Measurements from ENCODE around the gene CFDP1. TPM values are rescaled to one million over a fixed set of nuclear protein-coding genes. Genes with fewer than 3 reads are reported as not detected.
A peak's percentile ranks its signal among the peaks of the same experiment; 100 is the strongest.

Gene CFDP1
- total RNA-seq = 100 to 1,000 TPM in 1 of 3 donors, 10 to 100 TPM in 2; 71.9 to 101 (median 72.0) TPM
- long read RNA-seq, donor 1, transcript CFDP1-201 (7 exons, 1,275 nt) = major isoform, 64 of 85 reads
- long read RNA-seq, donor 1, transcript CFDP1-207 (5 exons, 1,167 nt) = minor isoform, 6 of 85 reads
- long read RNA-seq, donor 1, transcript CFDP1-209 (3 exons, 663 nt) = minor isoform, 6 of 85 reads
- long read RNA-seq, donor 1, partial matches to known transcripts = 2 of 85 reads
- long read RNA-seq, donor 1, other reads (novel, unspliced or antisense) = 7 of 85 reads
- long read RNA-seq, donor 2, transcript CFDP1-209 (3 exons, 663 nt) = major isoform, 34 of 52 reads
- long read RNA-seq, donor 2, transcript CFDP1-201 (7 exons, 1,275 nt) = minor isoform, 9 of 52 reads
- long read RNA-seq, donor 2, partial matches to known transcripts = 4 of 52 reads
- long read RNA-seq, donor 2, other reads (novel, unspliced or antisense) = 4 of 52 reads

DNA sequence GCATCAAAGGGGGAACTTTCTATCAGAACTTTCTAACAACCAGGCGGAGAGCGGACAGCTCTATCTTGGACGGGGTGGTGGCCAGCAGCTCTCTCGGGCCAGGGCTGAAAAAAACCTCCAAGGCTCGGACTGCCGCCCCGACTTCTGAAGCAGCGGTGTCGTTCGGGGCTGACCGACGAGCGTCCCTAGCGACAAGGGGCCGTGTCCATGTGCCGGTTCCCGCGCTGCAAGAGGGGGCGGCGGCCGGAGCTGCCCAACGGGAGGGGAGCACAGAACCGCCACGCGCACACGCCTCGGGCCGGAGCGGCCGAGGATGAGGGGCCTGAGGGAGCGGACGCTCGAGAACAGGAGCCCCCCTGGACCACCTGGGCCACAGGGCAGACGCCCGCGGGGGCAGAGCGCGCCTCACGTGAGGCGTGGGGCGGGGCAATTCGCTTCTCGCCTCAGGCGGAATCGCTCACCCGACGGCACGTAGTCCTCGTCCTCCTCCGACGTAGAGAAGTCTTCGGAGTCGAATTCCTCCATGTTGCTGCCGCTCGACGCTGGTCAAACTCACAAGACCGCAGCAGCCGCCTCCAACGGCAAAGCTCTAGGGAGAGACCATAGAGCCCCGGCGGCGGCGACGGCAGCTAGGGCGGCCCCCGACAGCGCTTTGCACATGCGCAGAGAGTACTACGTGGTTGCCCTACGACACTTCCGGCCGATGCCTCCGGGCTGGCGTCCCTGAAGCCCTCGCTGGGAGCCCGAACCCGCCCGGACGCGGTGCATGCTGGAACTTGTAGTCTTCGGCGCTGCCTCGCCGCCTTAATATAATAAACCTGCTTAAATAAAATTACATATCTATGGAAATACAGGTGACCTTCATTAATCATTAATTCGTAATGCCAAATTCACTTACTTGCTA lies at the start of gene CFDP1:
TSS of gene CFDP1 (minus strand) at position 676 of the 904 bp plus-strand sequence. CDS start at position 525, 151 bp downstream.
- intact Hi-C loops (cut with DNase I, micrococcal nuclease) = no loop called here
- H3K4me1 ChIP-seq (ENCODE audit: low read depth) = peaks cover 8% of the 10 kb centered on the region
- H3K4me3 ChIP-seq = peak within 1 kb of the TSS; percentile 68
- TF ChIP-seq CTCF (IDR thresholded peaks at IDR 0.05) = peak; percentile 18
- H3K36me3 ChIP-seq (ENCODE audit: low read depth) = no peaks in the 10 kb centered on the region
- H3K9me3 ChIP-seq = no peaks in the 10 kb centered on the region
- peak; percentile 96 to 98 (median 96) for DNase-seq
- ATAC-seq = peak; percentile 98

GRCh38 chr16:75482434-75483205 lies 49.3 kb upstream of the CFDP1 start:
- TF ChIP-seq CTCF (IDR thresholded peaks at IDR 0.05) = no peak
- Histone ChIP-seq H3K4me1 (ENCODE audit: low read depth) (peaks cover 17% of the 10 kb centered on the region), H3K9me3 (no peaks in the 10 kb centered on the region), H3K36me3 (ENCODE audit: low read depth) (no peaks in the 10 kb centered on the region), H3K4me3 (no peak overlapping the region)
- ATAC-seq = no peak
- no peak for DNase-seq
- intact Hi-C loops (cut with DNase I, micrococcal nuclease) = no loop called here

- no peak for TF ChIP-seq CTCF (IDR thresholded peaks at IDR 0.05)
- Histone ChIP-seq H3K36me3 (ENCODE audit: low read depth) (no peaks in the 10 kb centered on the region), H3K9me3 (no peaks in the 10 kb centered on the region), H3K4me1 (ENCODE audit: low read depth) (peaks cover 9% of the 10 kb centered on the region), H3K4me3 (no peak overlapping the region)
- ATAC-seq (no peak), DNase-seq (no peak)
- intact Hi-C loops (cut with DNase I, micrococcal nuclease) = no loop called here
Measured at GRCh38 chr16:75481475-75481874, 48.2 kb upstream of the CFDP1 start.

GRCh38 chr16:75479421-75479990 lies 46.2 kb upstream of the CFDP1 start:
- ATAC-seq = no peak
- H3K9me3 ChIP-seq = no peaks in the 10 kb centered on the region
- intact Hi-C loops (cut with DNase I, micrococcal nuclease) = no loop called here
- no peak overlapping the region for H3K4me3 ChIP-seq
- H3K36me3 ChIP-seq (ENCODE audit: low read depth) = no peaks in the 10 kb centered on the region
- H3K4me1 ChIP-seq (ENCODE audit: low read depth) = no peaks in the 10 kb centered on the region
- no peak for DNase-seq
- TF ChIP-seq CTCF (IDR thresholded peaks at IDR 0.05) = no peak
